ENCODE data around the gene LRRC43.
"Not testable (repeated sequence)": the region's sequence is repeated elsewhere in the genome, so short reads cannot be mapped to it uniquely, and the experiment has no call there.

Gene LRRC43

GRCh38 chr12:122200541-122201175 lies 17.7 kb downstream of the LRRC43 start:
- H3K4me3 ChIP-seq (ENCODE audit: low read depth, low read length) = no peak overlapping the region
- no peak for TF ChIP-seq CTCF (IDR thresholded peaks at IDR 0.05; ENCODE audit: low read depth, low read length)
- in situ Hi-C loops (cut with HindIII; ENCODE audit: low sequenced_read_pairs) = no loop called here
- DNase-seq (ENCODE audit: low read depth, low spot score) = no peak

GRCh38 chr12:122201381-122201780 lies 18.5 kb downstream of the LRRC43 start:
- no peak overlapping the region for H3K4me3 ChIP-seq (ENCODE audit: low read depth, low read length)
- DNase-seq (ENCODE audit: low read depth, low spot score) = no peak
- in situ Hi-C loops (cut with HindIII; ENCODE audit: low sequenced_read_pairs) = no loop called here
- no peak for TF ChIP-seq CTCF (IDR thresholded peaks at IDR 0.05; ENCODE audit: low read depth, low read length)

- H3K4me3 ChIP-seq (ENCODE audit: low read depth, low read length) = no peak overlapping the region
- in situ Hi-C loops (cut with HindIII; ENCODE audit: low sequenced_read_pairs) = no loop called here
- TF ChIP-seq CTCF (IDR thresholded peaks at IDR 0.05; ENCODE audit: low read depth, low read length) = no peak
- DNase-seq (ENCODE audit: low read depth, low spot score) = no peak
Measured at GRCh38 chr12:122202017-122202416, 19.1 kb downstream of the LRRC43 start.

GRCh38 chr12:122202811-122203210 lies 19.9 kb downstream of the LRRC43 start:
- DNase-seq (ENCODE audit: low read depth, low spot score); in situ Hi-C loops (cut with HindIII; ENCODE audit: low sequenced_read_pairs): not testable (repeated sequence)
- H3K4me3 ChIP-seq (ENCODE audit: low read depth, low read length) = peak overlapping the region; percentile 34

GRCh38 chr12:122203301-122204166 lies 20.6 kb downstream of the LRRC43 start, which contains the start of gene B3GNT4:
TSS of gene B3GNT4 (plus strand) at chr12:122203709. CDS start at chr12:122204619, 910 bp downstream.
- in situ Hi-C loops (cut with HindIII; ENCODE audit: low sequenced_read_pairs) = no loop called here
- DNase-seq (ENCODE audit: low read depth, low spot score) = peak; percentile 35
- H3K4me3 ChIP-seq (ENCODE audit: low read depth, low read length) = peak within 1 kb of the TSS; percentile 34
- no peak for TF ChIP-seq CTCF (IDR thresholded peaks at IDR 0.05; ENCODE audit: low read depth, low read length)

GRCh38 chr12:122204167-122205052 lies 21.5 kb downstream of the LRRC43 start:
- DNase-seq (ENCODE audit: low read depth, low spot score) = no peak
- no peak for TF ChIP-seq CTCF (IDR thresholded peaks at IDR 0.05; ENCODE audit: low read depth, low read length)
- peak overlapping the region; percentile 17 for H3K4me3 ChIP-seq (ENCODE audit: low read depth, low read length)
- in situ Hi-C loops (cut with HindIII; ENCODE audit: low sequenced_read_pairs) = no loop called here
